H1 (cell line): ENCODE data around the gene HRNR. TPM values are rescaled to one million over a fixed set of nuclear protein-coding genes. Genes with fewer than 3 reads are reported as not detected.

ENCODE experiments used
- CHD2 ChIP-seq: IDR thresholded peaks from 2 replicates; pipeline ENCODE4 v1.6.1; 2012; ENCODE audit warnings: low read length, improper control_type of control experiment
- CTBP2 ChIP-seq: IDR thresholded peaks from 2 replicates; pipeline ENCODE4 v1.7.0; 2011; ENCODE audit warnings: borderline replicate concordance, mild to moderate bottlenecking, moderate library complexity, mixed read lengths, low read length; ENCODE audit not compliant: insufficient read depth, insufficient read length
- GABPA ChIP-seq: IDR thresholded peaks from 2 replicates; pipeline ENCODE4 v1.6.1; 2011; ENCODE audit warnings: mild to moderate bottlenecking, low read length, moderate library complexity, borderline replicate concordance; ENCODE audit not compliant: insufficient read depth
- KDM5A ChIP-seq: fragments of 200-600 bp; IDR thresholded peaks from 2 replicates; pipeline ENCODE4 v1.7.1; 2012; ENCODE audit warnings: mild to moderate bottlenecking, low read length, inconsistent platforms, mixed read lengths
- PHF8 ChIP-seq: fragments of 200-600 bp; sonication (generic); conservative IDR thresholded peaks from 2 replicates; pipeline ENCODE4 v1.7.1; 2012; ENCODE audit warnings: low read depth, mild to moderate bottlenecking, inconsistent platforms, low read length, moderate library complexity
- polyA plus RNA-seq, 7 experiments: library from polyadenylated mRNA; depleted of rRNA in 3 of 7; stranded (reverse) in 5 of 7; unstranded in 2 of 7; fragments of >200 nt in 5 of 7; fragments of 200-250 nt in 2 of 7; gene quantifications; 1 replicate in 5 of 7; 2 replicates in 1 of 7; 4 replicates in 1 of 7; pipeline versions ENCODE4 v1.2.1 to v1.2.3, GENCODE V29; 2011 to 2013; ENCODE audit warnings: missing spikeins in 2 of 7, mixed read lengths in 2 of 7
- total RNA-seq: library from RNA; stranded (reverse); fragmentation: NEBNext Ultra II Directional; extraction: Animal tissue kit (Norgen Biotek cat#: 25700); gene quantifications from 2 replicates; pipeline ENCODE4 v1.2.1, GENCODE V29; 2021

The HRNR gene
- total and polyA plus RNA-seq, 2 of the 8 experiments (the other 6 are each of a cell fraction or from before 2014, with no cell fraction given) = not detected

DNA sequence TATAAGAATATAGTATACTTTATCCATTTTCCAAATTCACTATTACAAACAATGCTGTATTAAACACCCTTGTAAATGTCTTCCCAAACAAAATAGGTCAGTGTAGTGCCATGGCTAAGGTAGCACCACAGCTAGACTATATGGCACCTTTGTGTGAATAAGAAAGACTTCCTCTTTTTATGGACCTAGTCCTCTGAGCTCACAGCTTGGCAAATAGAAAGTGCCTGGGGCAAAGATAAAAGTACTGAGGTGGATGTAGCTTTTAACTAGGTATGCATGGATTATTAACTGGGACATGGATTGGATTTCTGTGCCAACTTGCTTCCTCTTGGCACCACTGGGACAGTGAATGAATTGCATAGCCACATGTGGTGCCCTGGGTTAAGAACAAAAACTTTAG is 25.0 kb downstream of the HRNR start (continued):
- TF ChIP-seq CTBP2 (no peak), GABPA (no peak), CHD2 (no peak), KDM5A (no peak), PHF8 (no peak)
